HCT116 (cell line): ENCODE results near the gene DUSP18. TPM values are rescaled to one million over a fixed set of nuclear protein-coding genes. Genes with fewer than 3 reads are reported as not detected.
A peak's percentile ranks its signal among the peaks of the same experiment; 100 is the strongest.

ENCODE experiments used
- ATAC-seq: fragments of 200-7000 bp; cut with Tn5 transposase; 2 replicates; pipeline ENCODE4 v1.9.1; 2020; ENCODE audit warnings: mild to moderate bottlenecking, moderate library complexity
- BruUV-seq: library from RNA; stranded (reverse); fragments of 400-500 nt; replicated peaks from 2 replicates; lab custom pipeline; 2021; lab: Mats Ljungman, UMichigan
- CTCF ChIA-PET: fragments of 300-600 bp; sonication (Branson Sonifier 250); formaldehyde crosslinking; loops from one replicate; lab custom pipeline; 2021; ENCODE audit warnings: antibody characterized with exemption; lab: Charles Lee
- POLR2A ChIA-PET: fragments of 300-600, 350-600 bp; sonication (Branson Sonifier 250); formaldehyde crosslinking; loops from one replicate; lab custom pipeline; 2021; ENCODE audit warnings: antibody characterized with exemption; lab: Charles Lee
- RAD21 ChIA-PET, 2 experiments: fragments of 300-600 bp; sonication (Branson Sonifier 250); formaldehyde crosslinking; loops; one replicate each; lab custom pipeline; 2023; ENCODE audit warnings: low total read pairs in 2 of 2; ENCODE audit not compliant: uncharacterized antibody in 2 of 2, unreplicated experiment in 2 of 2, low non-redundant PET in 1 of 2; lab: Charles Lee
- DNase-seq: peaks from one replicate; pipeline ENCODE4 v3.0.0-alpha.2; 2010; ENCODE audit warnings: low read depth, low spot score
- H2AFZ ChIP-seq: fragments of 200-600 bp; shearing (Covaris generic), sonication (generic); 2 replicates; pipeline ENCODE4 v1.6.1; 2017; ENCODE audit warnings: low read depth, mixed run types, mixed read lengths, antibody characterized with exemption, low read length; ENCODE audit not compliant: poor library complexity, severe bottlenecking
- H3K27ac ChIP-seq: 2 replicates; pipeline ENCODE4 v1.5.1; 2012; ENCODE audit warnings: low read depth, low read length
- H3K27me3 ChIP-seq: fragments of 200-600 bp; sonication (generic); 2 replicates; pipeline ENCODE4 v1.6.1; 2016; ENCODE audit warnings: mixed run types, low read length, mixed read lengths; ENCODE audit not compliant: insufficient read depth
- H3K36me3 ChIP-seq, 2 experiments: fragments of 200-500 bp in 1 of 2; fragments of 200-600 bp in 1 of 2; sonication (Bioruptor generic) in 1 of 2; sonication (generic) in 1 of 2; 2 replicates each; pipeline versions ENCODE4 v1.5.1 to v1.6.1; 2014 to 2016; ENCODE audit warnings: low read length in 2 of 2, inconsistent platforms in 1 of 2, mixed read lengths in 1 of 2, mixed run types in 1 of 2; ENCODE audit not compliant: insufficient read depth in 2 of 2, control insufficient read depth in 1 of 2
- H3K4me1 ChIP-seq, 2 experiments: fragments of 200-600 bp in 1 of 2; sonication (generic) in 1 of 2; 2 replicates each; pipeline versions ENCODE4 v1.5.1 to v1.6.1; 2012 to 2017; ENCODE audit warnings: low read length in 2 of 2, inconsistent platforms in 1 of 2, mild to moderate bottlenecking in 1 of 2, mixed read lengths in 1 of 2, mixed run types in 1 of 2, moderate library complexity in 1 of 2; ENCODE audit not compliant: insufficient read depth in 2 of 2, control insufficient read depth in 1 of 2
- H3K4me2 ChIP-seq: fragments of 200-600 bp; sonication (generic); 2 replicates; pipeline ENCODE4 v1.6.1; 2017; ENCODE audit warnings: mixed run types, low read length, mixed read lengths
- H3K4me3 ChIP-seq, 2 experiments: fragments of 200-600 bp in 1 of 2; sonication (generic) in 1 of 2; replicated peaks in 1 of 2; 2 replicates each; pipeline ENCODE4 v1.5.1; 2011 to 2016; ENCODE audit warnings: low read length in 2 of 2, control low read depth in 1 of 2, low read depth in 1 of 2, mild to moderate bottlenecking in 1 of 2, mixed read lengths in 1 of 2, mixed run types in 1 of 2
- H3K79me2 ChIP-seq: fragments of 200-600 bp; sonication (generic); 2 replicates; pipeline ENCODE4 v1.6.1; 2017; ENCODE audit warnings: mild to moderate bottlenecking, mixed run types, low read length, moderate library complexity, mixed read lengths; ENCODE audit not compliant: insufficient read depth
- H3K9ac ChIP-seq: fragments of 200-600 bp; sonication (generic); 2 replicates; pipeline ENCODE4 v1.6.1; 2016; ENCODE audit warnings: low read length, mixed read lengths
- H3K9me2 ChIP-seq: fragments of 200-600 bp; sonication (generic), shearing (Covaris generic); 2 replicates; pipeline ENCODE4 v1.6.1; 2017; ENCODE audit warnings: mixed run types, mild to moderate bottlenecking, moderate library complexity; ENCODE audit not compliant: insufficient read depth
- H3K9me3 ChIP-seq, 2 experiments: fragments of 200-500 bp in 1 of 2; fragments of 200-600 bp in 1 of 2; sonication (Bioruptor generic) in 1 of 2; sonication (generic) in 1 of 2; 2 replicates each; pipeline ENCODE4 v1.6.1; 2014 to 2017; ENCODE audit warnings: low read length in 2 of 2, mixed read lengths in 2 of 2, inconsistent platforms in 1 of 2, low read depth in 1 of 2, mild to moderate bottlenecking in 1 of 2, mixed run types in 1 of 2, moderate library complexity in 1 of 2; ENCODE audit not compliant: control insufficient read depth in 1 of 2, insufficient read depth in 1 of 2
- H4K20me1 ChIP-seq: fragments of 200-600 bp; sonication (generic), shearing (Covaris generic); 2 replicates; pipeline ENCODE4 v1.6.1; 2017; ENCODE audit warnings: mixed run types, mild to moderate bottlenecking, moderate library complexity; ENCODE audit not compliant: insufficient read depth
- CBX3 ChIP-seq: IDR thresholded peaks from 2 replicates; pipeline ENCODE4 v1.6.1; 2012; ENCODE audit warnings: low read depth
- EZH2phosphoT487 ChIP-seq: fragments of 200-600 bp; IDR thresholded peaks from 2 replicates; pipeline ENCODE4 v1.6.1; 2018; ENCODE audit warnings: antibody characterized with exemption, borderline replicate concordance
- FOSL1 ChIP-seq: IDR thresholded peaks from 2 replicates; pipeline ENCODE4 v1.6.1; 2012; ENCODE audit warnings: low read depth
- JUND ChIP-seq: IDR thresholded peaks from 2 replicates; pipeline ENCODE4 v1.6.1; 2012
- POLR2A ChIP-seq: IDR thresholded peaks from 2 replicates; pipeline ENCODE4 v1.7.0; 2011; ENCODE audit warnings: borderline replicate concordance; ENCODE audit not compliant: insufficient read depth, insufficient read length; ENCODE audit errors: extremely low read depth
- POLR2AphosphoS5 ChIP-seq: IDR thresholded peaks from 2 replicates; pipeline ENCODE4 v1.6.1; 2011; ENCODE audit warnings: mild to moderate bottlenecking, low read depth, low read length, moderate library complexity
- SIN3A ChIP-seq: IDR thresholded peaks from 2 replicates; pipeline ENCODE4 v1.6.1; 2012; ENCODE audit warnings: low read depth
- SP1 ChIP-seq: IDR thresholded peaks from 2 replicates; pipeline ENCODE4 v1.6.1; 2012; ENCODE audit warnings: low read depth
- SRF ChIP-seq: IDR thresholded peaks from 2 replicates; pipeline ENCODE4 v1.6.1; 2012; ENCODE audit warnings: low read depth
- intact Hi-C: fragments of 100-400 bp; cut with micrococcal nuclease; formaldehyde crosslinking; loops from 2 replicates; pipeline ENCODE4 v1.10.0; 2022
- total RNA-seq: library from RNA; stranded (reverse); gene quantifications from one replicate; pipeline ENCODE4 v1.2.1, GENCODE V29; 2021; ENCODE audit not compliant: unreplicated experiment

Gene DUSP18
- total RNA-seq, 1 experiment from 2014 or later = 9.7 TPM

DNA sequence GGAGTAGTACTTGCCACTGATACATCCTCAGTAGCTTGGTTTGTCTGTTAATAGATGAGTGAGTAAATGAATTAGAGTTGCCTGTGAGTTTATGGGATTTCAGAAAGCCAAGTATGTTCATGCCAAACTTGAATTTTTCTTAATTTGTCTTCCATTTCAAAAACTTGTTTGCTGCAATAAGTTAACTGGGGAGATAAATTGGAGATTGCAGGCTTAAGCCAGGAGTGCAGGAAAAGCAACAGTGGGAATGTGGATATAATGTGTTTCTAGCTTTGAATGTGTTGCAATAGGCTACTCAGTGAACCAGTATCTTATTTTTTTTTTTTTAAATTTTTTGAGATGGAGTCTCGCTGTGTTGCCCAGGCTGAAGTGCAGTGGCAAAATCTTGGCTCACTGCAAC, 35.2 kb upstream of the DUSP18 start:
- H3K79me2 ChIP-seq = 0 out of 2 replicates have a peak, but pooled peaks cover 4% of the 10 kb centered on the region
- intact Hi-C loops = no loop called here
- ChIA-PET CTCF (interaction anchor here (0.6 kb wide), 1 partner anchor 75 kb away, joined by 3 read pairs; no protein-coding TSS in a partner anchor), RAD21 (no interaction called here), POLR2A (no interaction called here)
- peaks cover 54 to 74% of the 10 kb centered on the region in 2 experiments for H3K4me1 ChIP-seq
- no peak overlapping the region for H3K9ac ChIP-seq
- H3K36me3 ChIP-seq = no peaks in the 10 kb centered on the region
- H2AFZ ChIP-seq = no peak overlapping the region
- H3K4me3 ChIP-seq = no peak overlapping the region
- H3K27me3 ChIP-seq = no peaks in the 10 kb centered on the region
- H4K20me1 ChIP-seq = no peaks in the 10 kb centered on the region
- H3K9me2 ChIP-seq = no peaks in the 10 kb centered on the region
- no TSS peak for BruUV-seq
- H3K27ac ChIP-seq = no peak overlapping the region
- H3K9me3 ChIP-seq = no peaks in the 10 kb centered on the region
- ATAC-seq = no peak
- H3K4me2 ChIP-seq = no peak overlapping the region
- DNase-seq = no peak
- TF ChIP-seq CBX3 (no peak), SIN3A (no peak), EZH2phosphoT487 (no peak), POLR2AphosphoS5 (no peak), POLR2A (no peak), FOSL1 (no peak), SP1 (no peak), SRF (no peak)
- TF ChIP-seq, all 23 proteins: peak for 0

DNA sequence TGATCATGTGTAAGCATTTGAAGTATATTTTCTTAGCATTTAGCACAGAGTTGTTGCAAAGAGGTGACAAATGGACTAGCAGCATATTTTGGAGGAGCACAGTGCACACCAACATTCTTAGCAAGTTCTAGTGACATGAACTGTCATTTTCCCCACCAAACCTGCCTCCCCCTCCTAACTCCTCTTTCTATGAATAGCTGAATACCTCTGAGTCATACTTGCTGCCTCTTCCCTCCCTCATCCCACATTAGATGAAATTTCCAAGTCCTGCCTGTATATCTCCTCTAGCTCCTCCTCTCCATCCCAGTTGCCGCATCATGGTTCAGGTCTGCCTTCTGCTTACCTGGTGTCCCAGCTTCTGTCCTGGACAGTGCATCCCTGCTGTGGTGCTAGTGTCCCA, 34.2 kb upstream of the DUSP18 start:
- Histone ChIP-seq H3K4me2 (peak overlapping the region; percentile 67), H3K36me3 (no peaks in the 10 kb centered on the region), H3K9me2 (no peaks in the 10 kb centered on the region), H3K79me2 (0 out of 2 replicates have a peak, but pooled peaks cover 9% of the 10 kb centered on the region), H3K27me3 (no peaks in the 10 kb centered on the region), H3K9me3 (no peaks in the 10 kb centered on the region), H3K27ac (peak overlapping the region; percentile 15; the same call in 1 of the 2 replicates), H2AFZ (no peak overlapping the region), H4K20me1 (no peaks in the 10 kb centered on the region), H3K9ac (no peak overlapping the region), H3K4me1 (peaks cover 55 to 75% of the 10 kb centered on the region in 2 experiments), H3K4me3 (peak overlapping the region in 1 of 2 experiments; percentile 27; a peak in 2 of 4 replicates)
- ChIA-PET RAD21 (interaction anchor here in 1 of 2 experiments (1.0 kb wide), 1 partner anchor 53 kb away, joined by 4 read pairs; no protein-coding TSS in a partner anchor), CTCF (no interaction called here), POLR2A (interaction anchor here (0.7 to 1.1 kb wide), 2 partner anchors 23 to 118 kb away, joined by 3 to 4 read pairs; no protein-coding TSS in a partner anchor)
- DNase-seq (peak; percentile 18), ATAC-seq (peak; percentile 68)
- intact Hi-C loops = no loop called here
- BruUV-seq = no TSS peak
- TF ChIP-seq FOSL1 (peak; percentile 48; the same call in 1 of the 2 replicates), JUND (0 out of 2 replicates have a peak, but pooled peaks have one; percentile 27), POLR2AphosphoS5 (no peak), CBX3 (peak; percentile 39; the same call in 1 of the 2 replicates)
